Hematopoietic multipotent progenitor cell treated with erythropoietin and hydrocortisone succinate and interleukin-3 and kit ligand, for 4 days (in vitro differentiated cells): ENCODE data around the gene RNU7-1.

Source experiments
- DNase-seq: peaks from one replicate; pipeline ENCODE4 v3.0.0-alpha.2; 2015

The RNU7-1 gene

DNA sequence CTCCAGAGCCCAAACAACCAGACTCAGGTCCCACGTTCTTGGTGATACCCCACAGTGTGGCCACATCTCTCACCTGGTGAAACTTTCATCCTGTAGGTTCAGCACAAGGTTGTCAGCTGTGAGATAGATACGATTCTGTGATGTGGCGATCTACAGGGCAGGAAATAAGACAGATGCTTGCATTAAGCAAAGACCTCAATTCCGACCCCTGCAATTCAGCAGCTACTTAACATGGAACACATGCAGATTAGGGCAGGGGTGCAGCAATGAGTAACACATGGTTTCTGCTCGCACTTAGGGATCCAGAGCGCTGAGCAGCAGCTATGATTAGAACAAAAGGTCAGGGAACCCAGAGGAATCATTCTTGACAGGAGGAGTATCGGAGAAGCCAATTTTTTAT, 22.7 kb downstream of the RNU7-1 start:
- DNase-seq = no peak

DNA sequence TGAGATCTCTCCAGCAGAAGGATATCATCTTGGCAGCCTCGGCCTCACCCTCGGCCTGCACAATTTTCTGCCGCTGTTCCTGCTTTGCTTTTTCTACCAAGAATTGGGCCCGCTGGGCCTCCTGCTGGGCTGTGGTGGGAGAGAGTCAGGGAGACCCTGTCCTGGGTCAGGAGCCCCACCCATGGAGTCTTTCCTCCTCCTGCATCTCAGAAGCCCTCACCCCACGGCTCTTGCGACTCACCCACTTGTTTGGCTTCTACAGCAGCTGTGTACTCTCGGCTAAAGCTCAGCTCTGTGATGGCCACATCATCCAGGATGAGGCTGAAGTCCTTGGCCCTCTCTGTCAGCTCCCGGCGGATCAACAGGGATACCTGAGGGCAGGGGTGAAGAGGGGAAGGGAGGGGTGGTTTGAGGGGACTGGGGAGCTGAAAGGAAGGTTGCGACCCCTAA, 24.1 kb downstream of the RNU7-1 start:
- DNase-seq = no peak

DNA sequence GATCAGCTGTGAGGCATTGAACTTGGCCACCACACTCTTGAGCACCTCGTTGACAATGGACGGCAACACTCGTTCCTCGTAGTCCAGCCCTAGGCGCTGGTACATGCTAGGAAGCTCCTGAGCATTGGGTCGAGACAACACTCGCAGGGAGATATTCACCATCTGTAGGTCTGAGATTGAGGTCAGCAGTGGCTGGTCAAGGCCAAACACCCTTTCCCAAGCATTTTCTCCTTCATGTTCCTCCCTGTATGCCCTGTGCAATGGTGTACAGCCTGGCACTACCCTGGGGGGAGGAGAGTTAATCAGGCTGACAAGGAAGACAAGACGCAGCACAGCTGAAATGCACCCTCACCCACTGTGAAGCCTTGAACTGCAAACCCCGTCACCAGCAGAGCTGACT, 24.8 kb downstream of the RNU7-1 start:
- no peak for DNase-seq

DNA sequence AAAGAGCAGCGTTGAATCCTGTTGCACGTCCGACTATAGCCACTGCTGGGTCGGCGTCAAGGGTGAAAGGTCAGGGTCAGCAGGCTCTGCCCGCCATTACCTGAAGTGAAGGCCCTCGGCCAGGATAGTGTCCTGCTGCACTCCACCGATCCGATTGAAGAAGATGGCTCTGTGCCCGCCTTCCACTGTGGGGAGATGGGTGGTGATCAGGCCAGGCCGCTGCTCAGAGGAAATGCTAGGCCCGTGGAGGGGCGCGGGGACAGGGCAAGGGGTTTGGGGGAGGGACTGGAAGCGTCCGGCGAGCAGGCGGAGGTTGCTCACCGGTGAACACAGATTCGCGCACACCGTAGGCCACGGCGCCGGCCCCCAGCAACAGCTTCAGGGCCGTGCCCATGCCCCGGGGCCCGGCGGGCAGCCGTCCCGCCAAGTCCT, 26.5 kb downstream of the RNU7-1 start:
- DNase-seq = no peak

DNA sequence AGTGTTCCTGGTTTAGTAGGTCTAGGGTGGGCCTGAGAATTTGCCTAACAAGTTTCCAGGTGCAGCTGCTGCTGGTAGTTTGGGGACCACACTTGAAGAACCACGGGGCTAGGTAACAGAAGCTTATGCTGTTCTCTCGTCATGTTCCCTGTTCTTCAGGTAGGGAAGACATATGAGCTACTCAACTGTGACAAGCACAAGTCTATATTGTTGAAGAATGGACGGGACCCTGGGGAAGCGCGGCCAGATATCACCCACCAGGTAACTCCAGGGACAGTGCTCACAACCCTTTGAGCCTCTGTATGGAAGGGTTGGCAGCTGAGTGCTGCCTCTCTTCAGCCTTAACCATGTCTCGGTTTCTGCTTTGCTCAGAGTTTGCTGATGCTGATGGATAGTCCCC, 30.6 kb downstream of the RNU7-1 start:
- no peak for DNase-seq

DNA sequence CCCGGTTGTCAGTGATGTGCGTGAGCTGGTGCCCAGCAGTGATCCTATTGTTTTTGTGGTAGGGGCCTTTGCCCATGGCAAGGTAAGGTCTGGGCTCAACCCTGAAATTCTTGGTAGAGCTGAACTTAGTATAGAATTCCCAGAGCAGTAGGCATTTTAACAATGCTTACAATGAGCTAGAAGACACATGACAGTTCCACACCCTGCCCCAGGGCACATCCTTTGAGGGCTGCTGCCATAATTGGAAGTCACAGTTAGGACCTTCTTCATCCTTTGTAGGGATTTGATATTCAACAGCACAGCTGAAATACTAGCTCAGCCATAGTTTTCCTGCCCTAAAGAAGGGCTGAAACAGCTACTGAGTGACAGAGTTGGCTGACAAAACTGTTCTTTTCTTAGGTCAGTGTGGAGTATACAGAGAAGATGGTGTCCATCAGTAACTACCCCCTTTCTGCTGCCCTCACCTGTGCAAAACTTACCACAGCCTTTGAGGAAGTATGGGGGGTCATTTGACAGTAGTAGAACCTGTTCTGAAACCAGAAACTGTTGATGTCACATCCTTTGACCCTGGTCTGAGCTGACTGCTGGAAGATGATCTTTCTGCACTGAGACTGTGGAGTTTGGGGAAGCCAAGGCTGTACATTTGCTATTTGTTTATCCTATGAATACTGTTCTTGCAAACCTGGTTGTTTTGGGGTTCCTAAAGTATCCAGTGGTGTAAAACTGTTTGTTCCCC, 31.8 kb downstream of the RNU7-1 start:
- no peak for DNase-seq

DNA sequence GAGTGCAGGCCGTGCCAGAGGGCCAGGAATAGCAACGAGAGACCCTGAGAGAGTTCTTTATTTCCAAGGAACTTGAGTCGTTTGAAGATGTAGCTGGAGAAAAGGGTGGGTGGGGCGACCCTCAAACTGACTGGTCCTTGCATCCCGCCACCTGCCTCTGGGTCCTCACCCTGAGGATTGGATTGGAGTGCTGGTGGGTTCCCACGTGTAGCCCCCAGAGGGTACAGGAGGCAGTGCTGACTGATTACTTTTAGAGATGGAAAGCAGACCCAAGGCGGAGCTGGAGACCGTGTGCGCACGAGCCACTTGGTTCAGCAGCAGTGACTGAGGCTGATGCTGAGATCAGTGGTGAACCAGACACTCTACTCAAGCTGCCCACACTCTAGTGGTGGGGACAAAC, 34.0 kb downstream of the RNU7-1 start:
- DNase-seq = no peak

DNA sequence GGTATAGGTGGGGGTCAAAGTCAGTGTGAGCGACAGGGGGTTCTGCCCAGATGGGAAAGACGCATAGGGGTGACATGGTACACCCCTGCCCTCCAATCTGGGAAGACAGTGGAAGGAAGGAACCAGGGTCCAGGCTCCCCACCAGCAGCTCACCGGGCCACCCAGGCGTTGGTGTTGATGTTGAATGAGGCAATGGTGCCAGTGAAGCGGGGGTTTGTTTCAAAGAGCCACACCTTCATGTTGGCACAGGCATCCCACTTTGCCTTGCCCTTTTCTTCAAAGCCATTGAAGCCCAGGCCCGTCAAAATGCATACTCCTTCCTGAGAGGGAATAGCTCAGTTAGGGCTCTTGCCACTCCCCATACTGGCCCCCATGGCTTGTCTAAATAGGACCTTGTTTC, 34.6 kb downstream of the RNU7-1 start:
- no peak for DNase-seq

DNA sequence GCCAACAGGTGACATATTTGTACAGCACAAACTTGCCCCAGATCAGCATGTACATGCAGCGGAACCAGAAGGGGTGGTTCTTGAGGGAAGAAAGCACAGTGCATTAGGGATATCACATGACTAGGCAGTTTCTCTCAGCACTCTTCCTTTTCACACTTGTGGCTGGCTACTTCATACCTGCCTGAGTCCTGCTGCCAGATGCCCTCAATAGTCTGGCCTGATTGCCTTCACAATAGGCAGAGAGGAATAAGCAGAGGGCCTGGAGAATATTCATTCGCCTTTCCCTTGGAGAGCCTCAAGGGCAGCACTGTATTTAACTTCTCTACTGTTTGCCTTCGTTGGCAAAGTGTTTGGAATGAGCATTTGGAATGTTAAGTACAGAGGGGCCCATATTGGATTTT, 35.0 kb downstream of the RNU7-1 start:
- peak; percentile 32 for DNase-seq

DNA sequence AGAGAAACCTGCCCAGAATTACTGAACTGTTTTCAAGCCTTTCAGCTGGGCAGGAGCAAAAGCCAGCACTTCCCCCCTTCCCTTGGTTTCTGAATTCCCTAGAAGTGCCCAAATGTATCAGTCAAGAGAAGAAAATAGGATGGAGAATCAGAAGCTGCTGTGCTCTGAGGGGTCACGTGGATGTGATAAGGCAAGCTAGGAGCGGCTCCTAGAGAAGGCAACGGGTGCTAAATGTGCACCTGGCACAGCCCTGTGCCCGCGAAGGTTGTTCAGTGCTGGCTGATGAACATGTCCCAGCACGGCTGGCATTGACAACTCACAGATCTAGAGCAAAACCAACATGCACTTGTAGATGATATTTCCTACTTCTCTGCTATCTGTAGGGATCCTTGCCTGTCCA, 35.4 kb downstream of the RNU7-1 start:
- DNase-seq = no peak

DNA sequence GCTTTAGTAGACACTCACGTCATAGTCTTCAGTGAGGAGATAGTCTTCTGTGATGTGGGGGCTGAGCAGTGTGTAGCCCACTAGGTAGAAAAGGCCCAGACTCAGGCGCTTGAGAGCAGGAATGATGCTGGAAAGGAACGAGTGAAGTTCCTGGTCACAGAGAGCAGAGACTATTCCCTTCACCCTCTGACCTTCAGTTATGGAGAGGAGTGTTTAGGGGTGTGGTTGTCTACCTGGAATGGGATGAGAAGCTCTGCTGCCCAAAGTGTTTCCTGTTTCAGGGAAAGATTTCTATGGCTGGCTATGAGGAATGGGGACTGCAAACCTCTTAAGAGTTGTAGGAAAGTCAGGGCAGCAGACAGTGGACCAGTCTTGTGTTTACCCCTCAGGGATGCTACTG, 35.8 kb downstream of the RNU7-1 start:
- no peak for DNase-seq

DNA sequence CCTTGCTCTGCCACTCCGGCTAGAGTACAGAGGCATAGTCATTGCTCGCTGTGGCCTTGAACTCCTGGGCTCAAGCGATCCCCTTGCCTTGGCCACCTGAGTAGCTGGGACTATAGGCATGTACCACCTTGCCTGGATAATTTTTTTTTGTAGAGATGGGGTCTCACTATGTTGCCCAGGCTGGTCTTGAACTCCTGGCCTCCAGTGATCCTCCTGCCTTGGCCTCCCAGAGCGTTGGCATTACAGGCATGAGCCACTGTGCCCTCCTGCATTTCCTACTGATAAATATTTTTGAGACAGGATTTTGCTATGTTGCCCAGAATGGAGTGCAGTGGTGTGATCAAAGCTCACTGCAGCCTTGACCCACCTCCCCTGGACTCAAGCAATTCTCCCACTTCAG, 36.5 kb downstream of the RNU7-1 start:
- DNase-seq = no peak

DNA sequence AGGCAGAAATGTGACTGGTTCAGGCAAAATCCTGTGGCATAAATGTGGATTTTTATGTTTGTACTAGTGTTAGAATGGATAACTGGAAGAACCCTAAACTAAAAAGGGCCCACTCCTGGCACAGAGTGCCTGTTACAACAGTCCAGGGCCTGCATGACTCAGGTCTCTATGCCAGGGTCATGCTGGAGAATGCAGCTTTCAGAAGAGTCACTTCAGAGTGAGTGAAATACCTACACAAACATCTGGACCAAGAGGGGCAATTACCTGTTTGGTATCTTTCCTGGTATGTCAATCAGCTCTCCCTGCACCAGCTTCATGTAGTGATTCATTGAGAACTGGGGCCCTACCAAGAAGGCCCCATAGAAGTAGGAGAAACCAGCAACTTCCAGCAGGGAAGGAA, 37.1 kb downstream of the RNU7-1 start:
- no peak for DNase-seq

DNA sequence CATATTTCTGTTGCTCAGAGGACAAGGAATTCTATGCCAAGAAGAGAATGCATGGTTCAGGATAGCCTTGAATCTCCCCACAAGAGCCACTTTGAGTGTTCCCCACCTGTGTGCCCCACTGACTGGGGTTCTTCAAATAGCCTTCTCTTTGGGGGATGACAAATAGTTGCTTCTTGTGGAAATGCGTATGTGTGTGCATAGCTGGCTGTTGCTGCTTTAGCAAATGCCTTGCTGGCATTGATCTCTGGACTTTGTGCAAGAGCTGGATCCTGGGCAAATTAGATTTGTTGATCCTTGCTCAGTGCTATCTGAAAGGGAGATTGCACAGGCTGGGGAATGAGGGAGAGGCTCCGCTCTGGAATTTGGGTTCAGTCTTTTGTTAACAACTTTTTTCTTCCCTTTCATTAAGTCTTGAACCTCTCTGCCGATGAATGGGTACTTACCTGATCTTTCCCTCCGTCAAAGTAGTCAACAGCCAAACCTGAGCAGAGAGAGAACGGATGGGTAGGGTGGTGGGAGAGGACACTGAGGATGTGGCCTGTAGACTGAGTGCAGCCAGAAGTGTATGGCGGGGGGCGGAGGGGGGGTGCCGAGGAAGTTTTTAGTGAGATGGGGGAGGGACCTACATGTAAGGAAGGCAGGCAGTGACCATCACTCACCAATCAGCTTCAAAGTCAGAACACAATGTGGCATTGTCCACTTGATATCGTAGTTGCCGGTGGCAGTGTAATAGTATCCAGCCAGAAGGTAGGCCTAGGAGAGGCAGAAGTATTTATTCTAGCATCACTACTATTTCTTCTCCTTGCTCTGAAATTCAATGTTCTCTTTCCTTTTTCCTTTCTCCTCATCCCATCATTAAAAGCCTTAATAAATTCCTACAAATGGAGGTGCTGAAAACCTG, 37.8 kb downstream of the RNU7-1 start:
- no peak for DNase-seq

DNA sequence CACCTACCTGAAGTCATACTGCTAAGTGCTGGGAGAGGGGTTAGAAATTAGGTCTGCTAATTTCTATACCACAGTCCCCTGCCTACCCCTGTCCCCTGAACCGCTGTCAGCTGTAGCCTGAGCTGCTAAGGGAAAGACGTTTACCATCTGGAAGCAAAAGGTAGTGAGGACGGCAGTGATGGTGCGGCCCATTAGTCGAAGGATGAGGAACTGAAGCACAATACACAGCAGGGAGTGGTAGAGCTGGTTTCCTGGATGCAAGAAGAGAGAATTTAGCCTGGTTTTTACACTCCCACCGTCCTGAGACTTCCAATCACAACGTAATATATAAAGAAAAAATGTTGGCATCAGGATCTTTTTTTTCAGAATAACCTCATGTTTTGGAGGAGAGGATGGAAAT, 38.9 kb downstream of the RNU7-1 start:
- DNase-seq = no peak

DNA sequence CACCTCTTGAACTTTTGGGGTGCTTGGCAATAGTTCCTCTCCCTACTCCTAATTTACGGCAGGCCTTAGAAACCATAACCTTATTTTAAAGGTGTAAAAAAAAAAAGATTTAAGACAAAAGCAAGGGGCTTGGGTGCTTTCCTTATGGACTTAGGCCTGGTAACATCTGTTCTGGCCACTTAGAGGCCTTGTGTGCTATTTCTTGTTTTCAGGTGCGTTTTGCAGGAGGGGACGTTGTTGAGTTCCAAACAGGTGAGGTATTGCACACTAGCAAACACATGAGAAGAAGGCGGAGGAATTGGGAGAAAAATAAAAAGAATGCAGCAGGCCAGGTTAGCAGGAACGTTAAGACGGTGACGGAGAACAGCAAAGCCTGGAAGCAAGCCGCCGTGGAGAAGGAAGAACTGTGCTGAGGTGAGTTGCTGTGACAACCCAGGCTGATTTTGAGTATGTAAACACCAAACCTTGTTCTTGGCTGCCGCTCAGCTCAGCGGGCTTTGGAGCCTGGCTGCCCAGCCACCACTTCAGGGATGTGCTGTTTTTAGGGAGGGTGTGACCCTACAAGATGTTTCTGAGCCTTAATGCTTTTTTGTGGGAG, 44.4 kb downstream of the RNU7-1 start:
- DNase-seq = no peak
